Calu3 (cell line): ENCODE measurements around the gene TNC. TPM values are rescaled to one million over a fixed set of nuclear protein-coding genes. Genes with fewer than 3 reads are reported as not detected.
A peak's percentile ranks its signal among the peaks of the same experiment; 100 is the strongest.

ENCODE experiments used
- BruUV-seq: library from RNA; stranded (reverse); fragments of 400-500 nt; replicated peaks from 2 replicates; lab custom pipeline; 2021; lab: Mats Ljungman, UMichigan
- CTCF ChIA-PET: fragments of 300-600 bp; sonication (Branson Sonifier 250); formaldehyde crosslinking; loops from one replicate; lab custom pipeline; 2022; ENCODE audit warnings: antibody characterized with exemption; lab: Charles Lee
- DNase-seq: peaks from one replicate; pipeline ENCODE4 v3.0.0; 2022
- H3K27ac Mint-ChIP-seq: one replicate; pipeline ENCODE4 v1.8.0; 2022; ENCODE audit warnings: mixed read lengths; ENCODE audit not compliant: unreplicated experiment
- H3K27me3 Mint-ChIP-seq: one replicate; pipeline ENCODE4 v1.8.0; 2022; ENCODE audit warnings: mixed read lengths; ENCODE audit not compliant: unreplicated experiment
- H3K36me3 Mint-ChIP-seq: one replicate; pipeline ENCODE4 v1.8.0; 2022; ENCODE audit warnings: mild to moderate bottlenecking, moderate library complexity, mixed read lengths; ENCODE audit not compliant: insufficient read depth, unreplicated experiment
- H3K4me1 Mint-ChIP-seq: one replicate; pipeline ENCODE4 v1.8.0; 2022; ENCODE audit warnings: mild to moderate bottlenecking, low read depth, mixed read lengths; ENCODE audit not compliant: unreplicated experiment
- H3K4me3 Mint-ChIP-seq: one replicate; pipeline ENCODE4 v1.8.0; 2022; ENCODE audit warnings: mild to moderate bottlenecking, low read depth, moderate library complexity, mixed read lengths; ENCODE audit not compliant: unreplicated experiment
- H3K9me3 Mint-ChIP-seq: one replicate; pipeline ENCODE4 v1.8.0; 2022; ENCODE audit warnings: low read depth, mixed read lengths; ENCODE audit not compliant: unreplicated experiment
- CTCF ChIP-seq: fragments of 200-600 bp; IDR thresholded peaks from one replicate; pipeline ENCODE4 v1.8.0; 2022; ENCODE audit warnings: antibody characterized with exemption; ENCODE audit not compliant: unreplicated experiment
- intact Hi-C: fragments of 100-400 bp; cut with micrococcal nuclease; formaldehyde crosslinking; loops from one replicate; pipeline ENCODE4 v1.10.0; 2022; ENCODE audit not compliant: unreplicated experiment
- total RNA-seq: library from RNA; stranded (reverse); gene quantifications from 2 replicates; pipeline ENCODE4 v1.2.3, GENCODE V29; 2022

Gene TNC
- total RNA-seq, 1 experiment from 2014 or later = 1.0 TPM

DNA sequence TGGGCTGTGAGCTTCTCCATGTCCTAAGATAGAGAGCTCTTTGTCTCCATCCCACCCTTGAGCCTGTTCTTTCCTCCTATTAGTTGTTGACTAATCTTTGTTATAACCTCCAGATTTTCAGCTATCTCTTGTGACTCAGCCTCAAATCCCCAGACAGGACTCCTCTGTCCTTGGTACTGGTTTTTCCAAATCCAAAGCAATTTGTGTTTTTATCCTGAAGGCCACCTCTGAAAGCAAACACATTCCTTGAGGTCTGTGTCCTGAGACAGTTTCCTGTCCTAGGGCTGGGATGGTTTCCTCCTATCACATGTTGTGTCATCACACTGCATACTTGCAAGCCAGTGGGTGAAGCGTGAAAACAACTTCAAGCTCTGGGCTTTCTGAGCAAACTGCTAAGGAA, 8.5 kb downstream of the TNC start:
- intact Hi-C loops = no loop called here
- H3K4me1 Mint-ChIP-seq = peaks cover 30% of the 10 kb centered on the region
- no peaks in the 10 kb centered on the region for H3K9me3 Mint-ChIP-seq
- no peaks in the 10 kb centered on the region for H3K27me3 Mint-ChIP-seq
- DNase-seq = no peak
- no TSS peak for BruUV-seq
- no peak overlapping the region for H3K4me3 Mint-ChIP-seq
- TF ChIP-seq CTCF = no peak
- H3K36me3 Mint-ChIP-seq = peaks cover 4% of the 10 kb centered on the region
- CTCF ChIA-PET = no interaction called here
- H3K27ac Mint-ChIP-seq = no peak overlapping the region

- CTCF ChIA-PET = no interaction called here
- H3K4me1 Mint-ChIP-seq = peaks cover 32% of the 10 kb centered on the region
- no peak overlapping the region for H3K27ac Mint-ChIP-seq
- no peak for TF ChIP-seq CTCF
- no TSS peak for BruUV-seq
- no peaks in the 10 kb centered on the region for H3K9me3 Mint-ChIP-seq
- DNase-seq = no peak
- H3K4me3 Mint-ChIP-seq = no peak overlapping the region
- intact Hi-C loops = no loop called here
- H3K27me3 Mint-ChIP-seq = no peaks in the 10 kb centered on the region
- peaks cover 4% of the 10 kb centered on the region for H3K36me3 Mint-ChIP-seq
Observed at GRCh38 chr9:115107701-115108100, 10.3 kb downstream of the TNC start.

DNA sequence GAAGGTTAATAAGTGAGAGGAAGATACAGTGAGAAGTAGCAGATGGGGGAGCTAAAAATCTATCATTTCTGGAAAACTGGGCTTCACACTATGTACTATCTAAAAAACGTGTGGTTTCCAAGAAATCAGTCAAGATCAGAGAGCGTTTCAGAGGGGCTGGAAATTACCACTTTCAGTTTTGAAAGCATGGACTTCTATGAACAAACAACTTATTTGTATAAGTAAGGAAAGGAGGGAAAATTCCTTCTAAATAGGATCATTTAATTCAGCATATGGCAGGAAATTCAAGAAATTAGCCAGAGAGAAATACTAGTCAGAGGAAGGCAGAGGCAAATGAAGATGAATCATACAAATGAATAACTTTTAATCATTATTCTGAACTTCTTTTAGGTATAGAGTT, 11.3 kb downstream of the TNC start:
- DNase-seq = no peak
- no peak for TF ChIP-seq CTCF

DNA sequence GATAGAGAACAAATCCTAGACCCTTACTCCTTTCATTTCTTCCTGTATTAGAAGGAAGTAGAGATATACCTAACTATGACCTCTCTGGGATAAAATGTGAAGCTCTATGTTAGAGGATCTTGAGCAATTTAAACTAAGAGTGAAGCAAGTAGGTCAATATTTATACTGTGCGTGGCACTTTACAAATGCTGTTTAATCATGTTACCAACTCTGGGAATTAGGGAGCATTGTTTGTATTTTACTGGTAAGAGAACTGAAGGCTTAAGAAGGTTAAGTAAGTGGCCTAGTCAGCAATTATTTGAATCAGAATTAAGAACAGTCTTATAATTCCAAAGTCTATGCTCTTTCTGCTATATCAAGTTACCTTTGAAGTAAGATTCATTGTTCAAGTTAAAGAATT, 12.0 kb downstream of the TNC start:
- peaks cover 4% of the 10 kb centered on the region for H3K36me3 Mint-ChIP-seq
- H3K27me3 Mint-ChIP-seq = no peaks in the 10 kb centered on the region
- no TSS peak for BruUV-seq
- DNase-seq = no peak
- peaks cover 32% of the 10 kb centered on the region for H3K4me1 Mint-ChIP-seq
- CTCF ChIA-PET = interaction anchor here (0.8 kb wide), 1 partner anchor 8 kb away, joined by 5 read pairs; no protein-coding TSS in a partner anchor
- TF ChIP-seq CTCF = no peak
- H3K9me3 Mint-ChIP-seq = no peaks in the 10 kb centered on the region
- no peak overlapping the region for H3K4me3 Mint-ChIP-seq
- H3K27ac Mint-ChIP-seq = peak overlapping the region; percentile 18
- intact Hi-C loops = no loop called here

More for the DNA sequence above, 11.3 kb downstream of the TNC start:
- Mint-ChIP-seq H3K9me3 (no peaks in the 10 kb centered on the region), H3K4me1 (peaks cover 32% of the 10 kb centered on the region), H3K27me3 (no peaks in the 10 kb centered on the region), H3K4me3 (no peak overlapping the region), H3K36me3 (peaks cover 4% of the 10 kb centered on the region), H3K27ac (peak overlapping the region; percentile 18)
- BruUV-seq = no TSS peak
- CTCF ChIA-PET = no interaction called here
- intact Hi-C loops = no loop called here
